Activated CD4-positive, alpha-beta T cell treated with anti-CD3 and anti-CD28 coated beads, Interleukin-2, amount 50 U/mL, for 1 hour (primary cell): ENCODE results near the gene NOS3.
A peak's percentile ranks its signal among the peaks of the same experiment; 100 is the strongest.

Experiments
- DNase-seq: peaks from one replicate; pipeline ENCODE4 v3.0.0-alpha.2; 2020

The NOS3 gene

DNA sequence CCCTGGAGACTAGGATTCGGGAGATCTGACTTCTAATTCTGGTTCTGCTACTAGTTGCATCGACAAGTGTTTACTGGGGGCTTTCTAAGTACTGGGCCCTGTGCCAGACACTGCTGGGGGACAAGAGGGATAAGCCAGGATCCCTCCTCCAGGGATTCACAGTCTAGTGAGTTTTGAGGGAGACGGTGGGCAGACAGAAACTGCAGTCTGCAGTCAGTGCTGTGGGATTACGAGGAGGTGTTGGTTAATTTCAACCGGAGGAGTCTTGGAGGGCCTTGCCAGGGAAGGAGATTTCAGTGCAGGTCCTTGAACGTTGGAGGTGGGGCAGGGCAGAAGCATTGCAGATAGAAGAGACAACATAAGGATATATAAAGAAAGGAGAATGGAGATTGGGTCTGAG is 9.2 kb upstream of the NOS3 start:
- no peak for DNase-seq

DNA sequence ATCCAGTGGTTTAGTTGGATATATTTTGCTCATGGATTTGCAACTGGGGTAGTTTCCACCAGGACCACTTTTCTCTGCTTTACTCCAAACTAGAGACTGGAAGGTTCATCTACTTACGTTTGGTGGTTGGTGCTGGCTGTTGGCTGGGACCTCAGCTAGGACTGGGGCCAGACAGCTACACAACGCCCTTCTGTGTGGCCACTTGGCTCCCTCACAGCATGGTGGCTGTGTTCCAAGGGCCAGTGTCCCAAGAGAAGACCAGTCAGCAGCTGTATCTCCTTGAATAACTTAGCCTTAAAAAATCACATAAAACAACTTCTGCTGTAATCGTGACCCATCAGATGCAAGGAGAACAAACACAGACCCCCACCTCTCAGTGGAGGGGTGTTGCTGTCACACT is 8.5 kb upstream of the NOS3 start:
- DNase-seq, result no peak

DNA sequence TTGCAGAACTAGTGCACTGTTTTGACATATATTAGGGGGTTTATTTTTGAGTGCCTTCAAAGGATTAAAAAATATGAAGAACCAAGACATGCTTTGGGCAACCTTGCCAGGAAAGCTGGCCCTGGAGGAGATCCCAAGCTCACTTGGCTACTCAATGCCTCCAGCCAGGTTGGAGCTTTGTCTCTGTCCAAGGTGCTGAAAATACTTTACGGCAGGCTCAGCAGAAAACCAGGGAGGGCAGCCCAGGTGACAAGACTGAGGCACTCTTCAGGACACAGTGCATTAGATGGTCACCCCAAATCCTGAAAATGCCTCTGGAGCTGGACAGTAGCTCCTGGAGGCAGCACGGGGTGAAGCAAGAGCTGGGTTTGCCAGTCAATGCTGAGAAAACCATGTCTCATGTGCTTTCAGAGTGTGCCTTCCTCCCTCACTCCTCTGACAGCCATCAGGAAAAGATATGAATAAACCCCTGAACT is 6.9 kb upstream of the NOS3 start:
- peak; percentile 32 for DNase-seq

- peak; percentile 59 for DNase-seq
These were observed 4.7 kb upstream of the NOS3 start for GRCh38 chr7:150986099-150986512.

DNA sequence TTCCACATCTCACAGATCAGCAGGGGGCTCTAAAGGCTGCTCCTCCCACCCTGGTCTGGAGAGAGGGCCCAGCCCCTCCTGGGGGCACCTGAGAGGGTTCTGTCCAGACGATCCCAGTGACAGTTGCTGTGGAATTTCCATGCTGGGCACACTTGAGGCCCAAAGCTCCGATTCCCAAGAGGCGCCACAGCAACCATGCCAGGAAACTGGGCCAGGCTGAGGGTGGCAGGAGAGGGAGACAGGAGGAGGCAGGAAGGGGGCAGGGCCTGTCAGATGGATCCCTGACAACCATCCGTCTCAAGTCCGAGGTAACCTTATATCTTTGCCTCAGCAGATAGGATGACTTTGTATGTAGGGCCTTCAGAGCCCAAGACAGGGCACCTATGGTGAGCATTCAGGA is 4.3 kb upstream of the NOS3 start:
- no peak for DNase-seq

DNA sequence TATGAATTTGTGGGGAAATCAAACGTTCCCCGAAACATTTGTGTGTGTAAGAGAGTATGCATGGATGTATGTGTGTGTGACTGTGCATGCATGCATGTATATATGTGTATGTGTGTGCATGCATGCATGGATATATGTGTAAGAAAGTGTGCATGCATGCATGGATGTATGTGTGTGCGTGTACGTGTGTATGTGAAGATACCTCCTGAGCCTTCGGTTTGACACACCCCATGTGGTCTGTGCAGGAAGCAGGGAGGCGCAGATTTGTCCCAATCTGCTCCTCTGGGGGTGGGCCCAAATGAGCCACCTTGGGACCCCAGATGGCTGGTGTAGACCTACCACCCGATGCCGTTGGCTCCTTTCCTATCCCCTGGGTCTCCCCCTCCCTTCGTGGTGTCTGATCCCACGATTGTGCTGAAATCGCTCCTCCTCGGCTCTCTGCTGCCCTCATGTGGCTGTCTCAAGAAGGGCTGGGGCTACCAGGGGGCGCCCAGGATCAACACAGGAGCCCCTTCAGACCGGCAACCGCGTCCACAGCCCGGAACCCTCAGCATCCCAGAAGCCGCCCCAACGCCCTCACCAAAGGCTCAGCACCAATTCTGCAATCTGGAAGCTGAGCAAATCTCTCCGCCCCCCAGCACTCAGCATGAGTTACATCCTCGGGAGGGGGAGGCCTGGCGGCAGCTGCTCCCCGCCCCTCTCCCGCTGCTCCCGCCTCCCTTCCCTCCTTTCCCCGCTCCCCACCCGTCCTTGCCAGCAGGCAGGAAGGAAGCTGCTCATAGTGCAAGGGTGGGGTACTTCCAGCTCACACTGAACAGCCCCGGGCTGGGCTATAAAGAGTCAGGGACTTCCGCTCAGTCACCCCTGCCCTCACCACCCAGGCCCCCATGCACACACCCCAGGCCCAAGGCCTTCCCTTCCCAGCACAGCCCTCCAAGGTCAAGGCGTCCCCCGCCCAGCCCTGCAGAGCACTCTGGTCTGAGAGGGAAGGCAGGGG is 2.3 kb upstream of the NOS3 start:
- DNase-seq, result peak; percentile 71

DNA sequence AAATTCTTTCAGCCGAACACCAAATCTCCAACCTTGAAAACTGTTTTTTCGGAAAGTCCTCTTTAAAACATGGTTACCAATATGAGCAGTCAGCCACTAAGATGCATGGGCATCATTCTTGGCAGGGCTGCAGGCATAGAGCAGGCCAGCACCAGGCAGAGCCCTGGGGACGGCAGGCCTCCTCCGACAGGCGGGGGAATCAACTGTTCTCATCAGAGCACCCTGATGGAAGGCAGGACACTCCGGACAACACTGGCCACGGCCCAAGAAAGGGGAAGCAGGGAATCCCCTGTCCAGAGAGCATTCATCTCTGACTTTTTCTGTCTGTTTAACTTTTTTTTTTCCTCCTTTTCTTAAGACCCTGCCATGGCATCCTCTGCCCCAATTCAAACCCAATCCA is 1.4 kb upstream of the NOS3 start:
- DNase-seq, result no peak

- DNase-seq, result no peak
These were observed 1.3 kb downstream of the NOS3 start for GRCh38 chr7:150992051-150992640.

GRCh38 chr7:150992833-150993302 is 2.1 kb downstream of the NOS3 start:
- no peak for DNase-seq

DNA sequence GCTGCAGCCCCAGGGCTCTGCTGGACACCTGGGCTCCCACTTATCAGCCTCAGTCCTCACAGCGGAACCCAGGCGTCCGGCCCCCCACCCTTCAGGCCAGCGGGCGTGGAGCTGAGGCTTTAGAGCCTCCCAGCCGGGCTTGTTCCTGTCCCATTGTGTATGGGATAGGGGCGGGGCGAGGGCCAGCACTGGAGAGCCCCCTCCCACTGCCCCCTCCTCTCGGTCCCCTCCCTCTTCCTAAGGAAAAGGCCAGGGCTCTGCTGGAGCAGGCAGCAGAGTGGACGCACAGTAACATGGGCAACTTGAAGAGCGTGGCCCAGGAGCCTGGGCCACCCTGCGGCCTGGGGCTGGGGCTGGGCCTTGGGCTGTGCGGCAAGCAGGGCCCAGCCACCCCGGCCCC is 2.7 kb downstream of the NOS3 start:
- DNase-seq, result no peak

DNA sequence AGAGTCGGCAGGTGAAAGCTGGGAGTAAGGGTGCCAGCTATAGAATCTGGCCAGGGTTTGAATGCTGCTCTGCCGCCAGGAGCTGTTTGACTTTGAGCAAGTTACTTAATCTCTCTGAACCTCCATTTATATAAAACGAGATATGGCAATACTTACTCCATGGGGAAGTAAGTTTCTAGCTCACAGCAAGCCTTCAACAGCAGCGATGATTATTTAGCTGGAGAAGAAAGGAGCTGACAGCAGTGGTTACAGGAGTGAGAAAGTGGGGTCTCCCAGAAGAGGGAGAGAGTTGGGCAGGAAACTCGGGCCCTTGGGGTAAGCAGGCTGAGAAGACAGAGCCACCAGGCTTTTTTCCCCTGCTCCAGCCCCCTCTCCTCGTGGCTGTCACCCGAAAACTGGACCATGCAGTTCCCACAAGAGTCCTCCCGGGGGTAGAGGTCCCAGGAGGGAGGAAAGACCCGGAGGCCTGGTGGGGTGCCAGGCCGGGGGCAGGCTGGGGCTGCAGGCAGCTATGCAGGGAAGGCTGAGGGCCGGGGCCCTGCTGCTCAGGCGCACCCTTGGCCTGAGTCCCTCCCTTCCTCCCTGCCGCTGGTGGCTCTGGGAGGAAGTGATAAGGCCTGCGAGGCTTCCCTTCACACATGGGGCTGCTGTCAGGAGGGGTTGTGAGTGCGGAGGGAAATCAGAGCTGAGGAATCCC is 3.5 kb downstream of the NOS3 start:
- DNase-seq, result no peak

- DNase-seq, result no peak
These were observed 4.2 kb downstream of the NOS3 start for GRCh38 chr7:150994838-150995510.

- no peak for DNase-seq
These were observed 5.7 kb downstream of the NOS3 start for GRCh38 chr7:150996376-150997074.

GRCh38 chr7:150997075-150997511 is 6.3 kb downstream of the NOS3 start:
- DNase-seq, result no peak

- DNase-seq, result no peak
These were observed 7.0 kb downstream of the NOS3 start for GRCh38 chr7:150997817-150998216.

GRCh38 chr7:150998341-150998740 is 7.5 kb downstream of the NOS3 start:
- DNase-seq, result no peak

DNA sequence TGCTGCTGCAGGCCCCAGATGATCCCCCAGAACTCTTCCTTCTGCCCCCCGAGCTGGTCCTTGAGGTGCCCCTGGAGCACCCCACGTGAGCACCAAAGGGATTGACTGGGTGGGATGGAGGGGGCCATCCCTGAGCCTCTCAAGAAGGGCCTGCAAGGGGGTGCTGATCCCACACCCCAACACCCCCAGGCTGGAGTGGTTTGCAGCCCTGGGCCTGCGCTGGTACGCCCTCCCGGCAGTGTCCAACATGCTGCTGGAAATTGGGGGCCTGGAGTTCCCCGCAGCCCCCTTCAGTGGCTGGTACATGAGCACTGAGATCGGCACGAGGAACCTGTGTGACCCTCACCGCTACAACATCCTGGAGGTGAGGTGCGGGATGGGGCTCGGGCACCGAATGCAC is 8.2 kb downstream of the NOS3 start:
- no peak for DNase-seq

DNA sequence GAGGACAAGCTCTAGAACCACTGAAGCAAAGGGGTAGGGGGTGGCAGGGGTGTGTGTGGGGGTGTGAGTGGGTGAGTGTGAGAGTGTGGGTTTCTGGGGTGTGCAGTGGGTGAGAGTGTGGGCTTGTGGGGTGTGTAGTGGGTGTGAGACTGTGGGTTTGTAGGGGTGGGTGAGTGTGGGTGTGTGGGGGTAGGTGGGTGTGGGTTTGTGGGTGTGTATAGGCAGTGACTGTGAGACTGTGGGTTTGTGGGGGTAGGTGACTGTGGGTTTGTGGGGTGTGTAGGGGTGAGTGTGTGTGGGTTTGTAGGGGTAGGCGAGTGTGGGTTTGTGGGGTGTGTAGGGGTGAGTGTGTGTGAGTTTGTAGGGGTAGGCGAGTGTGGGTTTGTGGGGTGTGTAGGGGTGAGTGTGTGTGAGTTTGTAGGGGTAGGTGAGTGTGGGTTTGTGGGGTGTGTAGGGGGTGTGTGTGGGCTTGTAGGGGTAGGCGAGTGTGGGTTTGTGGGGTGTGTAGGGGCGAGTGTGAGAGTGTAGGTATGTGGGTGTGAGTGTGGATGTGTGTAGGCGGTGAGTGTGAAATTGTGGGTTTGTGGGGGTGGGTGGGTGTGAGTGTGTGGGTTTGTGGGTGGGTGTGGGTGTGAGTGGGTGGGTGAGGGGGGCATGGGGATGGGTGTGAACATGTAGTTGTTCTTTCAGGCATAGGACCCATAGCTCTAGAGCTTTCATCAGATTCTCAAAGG is 8.8 kb downstream of the NOS3 start:
- DNase-seq, result no peak

DNA sequence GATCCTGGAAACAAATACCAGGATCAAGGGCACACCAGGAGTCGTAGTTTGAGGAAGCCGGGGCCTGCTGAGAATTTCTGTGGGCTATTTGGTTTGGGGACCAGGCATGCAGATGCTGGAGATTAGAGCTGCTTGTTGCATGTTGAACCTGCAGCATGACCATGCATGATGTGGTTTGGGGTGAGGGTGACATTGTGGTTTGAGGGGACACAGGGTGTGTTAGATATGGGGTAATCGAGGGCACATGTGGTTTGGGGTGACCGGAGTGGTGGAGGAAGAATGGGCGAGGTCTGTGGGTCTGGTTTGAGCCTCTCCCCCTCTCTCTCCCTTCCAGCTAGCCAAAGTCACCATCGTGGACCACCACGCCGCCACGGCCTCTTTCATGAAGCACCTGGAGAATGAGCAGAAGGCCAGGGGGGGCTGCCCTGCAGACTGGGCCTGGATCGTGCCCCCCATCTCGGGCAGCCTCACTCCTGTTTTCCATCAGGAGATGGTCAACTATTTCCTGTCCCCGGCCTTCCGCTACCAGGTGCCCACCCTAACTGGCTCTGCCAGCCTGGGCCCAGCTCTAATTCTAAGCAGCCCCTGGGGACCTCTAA is 10.2 kb downstream of the NOS3 start:
- no peak for DNase-seq

DNA sequence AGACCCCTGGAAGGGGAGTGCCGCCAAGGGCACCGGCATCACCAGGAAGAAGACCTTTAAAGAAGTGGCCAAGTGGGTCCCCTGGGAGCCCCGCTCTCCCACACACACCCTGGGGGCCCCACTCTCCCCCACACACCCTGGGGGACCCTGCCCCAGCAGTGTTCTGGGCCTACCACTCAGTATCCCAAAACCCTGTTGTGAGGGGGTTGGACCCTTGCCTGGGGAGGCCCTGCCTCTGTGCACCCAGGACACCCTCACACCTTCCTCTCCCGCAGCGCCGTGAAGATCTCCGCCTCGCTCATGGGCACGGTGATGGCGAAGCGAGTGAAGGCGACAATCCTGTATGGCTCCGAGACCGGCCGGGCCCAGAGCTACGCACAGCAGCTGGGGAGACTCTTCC is 10.7 kb downstream of the NOS3 start:
- no peak for DNase-seq

- no peak for DNase-seq
These were observed 12.8 kb downstream of the NOS3 start for GRCh38 chr7:151003572-151003971.
